Stimulated activated CD8-positive, alpha-beta memory T cell treated with anti-CD3 and anti-CD28 coated beads, Interleukin-12 subunit alpha, Interleukin-12 subunit beta, amount 100 ng/mL, for 1 hour (primary cell): ENCODE measurements around the gene RHOD.
A peak's percentile ranks its signal among the peaks of the same experiment; 100 is the strongest.

Experiments used
- DNase-seq: peaks from one replicate; pipeline ENCODE4 v3.0.0-alpha.2; 2020; ENCODE audit warnings: low read depth

RHOD gene, protein sequence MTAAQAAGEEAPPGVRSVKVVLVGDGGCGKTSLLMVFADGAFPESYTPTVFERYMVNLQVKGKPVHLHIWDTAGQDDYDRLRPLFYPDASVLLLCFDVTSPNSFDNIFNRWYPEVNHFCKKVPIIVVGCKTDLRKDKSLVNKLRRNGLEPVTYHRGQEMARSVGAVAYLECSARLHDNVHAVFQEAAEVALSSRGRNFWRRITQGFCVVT

DNA sequence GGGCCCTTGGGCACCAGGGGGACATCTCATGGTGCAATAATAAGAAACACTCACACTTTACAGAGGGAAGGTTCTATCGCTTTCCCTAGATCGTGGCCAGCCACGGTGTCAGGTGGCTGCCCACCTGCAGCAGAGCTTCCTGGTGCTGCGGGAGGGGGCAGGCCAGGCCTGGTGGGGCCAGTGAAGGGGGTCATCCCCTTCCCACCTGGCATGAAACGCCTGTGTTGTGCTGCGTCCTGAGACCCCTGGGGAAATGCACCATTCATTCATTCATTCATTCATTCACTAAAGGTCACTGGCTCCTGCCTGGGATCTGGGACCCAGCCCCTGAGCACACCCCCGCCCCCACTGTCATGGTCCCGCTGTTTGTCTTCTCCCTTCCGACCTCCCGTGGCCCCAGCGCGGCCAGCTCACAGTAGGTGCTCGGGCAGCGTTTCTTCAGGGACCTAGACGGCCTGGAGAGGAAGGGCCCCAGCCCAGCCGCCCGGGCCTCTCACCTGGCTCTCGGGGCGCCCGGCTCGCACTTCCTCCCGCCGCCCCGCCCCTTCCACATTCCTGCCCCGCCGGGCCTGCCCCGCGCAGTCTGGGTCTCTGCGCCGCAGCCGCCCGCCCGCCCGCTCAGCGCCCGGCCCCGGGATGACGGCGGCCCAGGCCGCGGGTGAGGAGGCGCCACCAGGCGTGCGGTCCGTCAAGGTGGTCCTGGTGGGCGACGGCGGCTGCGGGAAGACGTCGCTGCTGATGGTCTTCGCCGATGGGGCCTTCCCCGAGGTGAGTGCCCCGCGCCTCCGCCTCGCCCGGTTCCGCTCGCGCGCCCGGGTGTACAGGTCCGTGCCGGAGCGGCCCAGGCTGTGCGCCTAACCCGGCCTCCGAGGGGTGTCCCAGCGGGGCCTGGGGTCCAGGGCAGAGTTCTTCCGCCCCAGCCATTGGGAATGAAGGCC lies at the start of gene RHOD:
Gene RHOD, plus strand, starts transcription at position 581 of the 938 bp plus-strand sequence. Its CDS starts 56 bp downstream, at position 637.
- no peak for DNase-seq

DNA sequence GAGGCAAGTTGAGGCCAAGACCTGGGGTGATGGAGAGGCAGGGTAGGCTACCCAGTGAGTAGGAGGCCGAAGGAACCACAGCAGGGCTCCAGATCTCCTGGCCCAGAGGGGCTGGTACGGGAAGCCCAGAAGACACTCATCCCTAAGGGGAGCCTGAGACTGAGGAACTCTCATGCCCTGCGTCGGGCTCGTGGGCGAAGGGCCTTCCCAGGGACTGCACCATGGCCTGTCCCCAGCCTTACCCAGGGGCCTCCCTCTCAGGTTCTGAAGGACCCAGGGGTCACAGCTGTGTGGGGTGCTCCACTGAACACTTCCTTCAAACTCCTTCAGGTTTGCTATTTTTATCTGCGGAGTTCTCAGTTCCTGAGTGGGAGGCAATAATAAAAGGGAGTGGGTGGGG lies 49.5 kb upstream of the RHOD start:
- no peak for DNase-seq

- no peak for DNase-seq
Observed at GRCh38 chr11:67010296-67010905, 46.2 kb upstream of the RHOD start.

GRCh38 chr11:67013511-67014045 lies 43.1 kb upstream of the RHOD start:
- no peak for DNase-seq

DNA sequence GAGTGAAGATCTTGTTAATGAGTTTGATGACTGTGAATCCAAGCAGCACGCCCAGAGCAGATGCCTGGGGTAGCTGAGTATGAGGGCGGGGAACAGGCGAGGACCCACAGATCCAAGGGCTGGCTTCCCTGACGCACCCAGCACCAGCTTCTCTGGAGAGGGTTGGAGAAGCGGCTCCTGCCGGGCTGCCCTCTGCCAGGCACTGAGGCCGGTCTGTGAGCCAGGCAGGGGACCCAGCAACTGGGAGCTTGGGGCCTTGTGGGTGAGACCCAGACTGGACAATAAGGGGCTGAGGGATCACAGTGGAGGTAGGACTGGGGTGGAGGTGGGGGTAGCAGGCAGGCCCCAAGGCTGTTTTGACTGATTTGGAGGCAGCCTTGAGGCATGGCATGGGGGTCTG lies 42.3 kb upstream of the RHOD start:
- no peak for DNase-seq

DNA sequence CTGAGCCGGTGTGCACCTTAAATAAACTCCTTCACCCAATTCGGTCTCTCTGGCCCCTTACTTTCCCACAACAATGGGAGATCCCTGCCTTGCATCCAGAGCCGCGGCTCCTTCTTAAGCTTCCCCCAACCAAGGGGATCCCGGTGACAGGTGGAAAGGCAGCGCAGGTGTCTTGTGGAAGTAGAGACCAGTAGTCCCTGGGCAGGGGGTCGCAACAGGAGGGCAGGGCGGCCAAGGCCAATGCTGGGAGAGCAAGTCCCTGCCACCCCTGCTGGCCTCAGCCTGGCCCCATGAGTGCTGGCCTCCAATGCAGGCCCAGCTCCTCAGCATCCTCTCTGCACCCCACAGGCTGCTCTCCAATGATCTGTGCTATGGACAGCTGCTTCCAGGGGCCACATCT lies 41.6 kb upstream of the RHOD start:
- no peak for DNase-seq

- DNase-seq = no peak
Observed at GRCh38 chr11:67016550-67016949, 40.1 kb upstream of the RHOD start.

DNA sequence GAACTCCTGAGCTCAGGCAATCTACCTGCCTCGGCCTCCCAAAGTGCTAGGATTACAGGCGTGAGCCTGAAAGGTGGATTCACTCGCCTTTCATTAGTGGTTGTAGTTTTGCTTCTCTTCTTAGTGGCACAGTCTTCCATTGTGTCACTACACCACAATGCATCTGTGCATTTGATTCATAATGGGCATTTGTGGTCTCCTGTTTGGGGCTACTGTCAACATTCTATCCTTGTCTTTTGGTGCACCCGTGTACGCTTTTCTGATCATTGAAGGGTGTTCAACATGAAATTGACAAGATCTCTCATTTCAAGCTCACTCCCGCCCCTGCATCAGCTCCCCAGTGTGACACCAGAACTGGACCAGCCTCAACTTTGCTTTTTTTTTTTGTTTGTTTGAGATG lies 35.7 kb upstream of the RHOD start:
- DNase-seq = no peak

DNA sequence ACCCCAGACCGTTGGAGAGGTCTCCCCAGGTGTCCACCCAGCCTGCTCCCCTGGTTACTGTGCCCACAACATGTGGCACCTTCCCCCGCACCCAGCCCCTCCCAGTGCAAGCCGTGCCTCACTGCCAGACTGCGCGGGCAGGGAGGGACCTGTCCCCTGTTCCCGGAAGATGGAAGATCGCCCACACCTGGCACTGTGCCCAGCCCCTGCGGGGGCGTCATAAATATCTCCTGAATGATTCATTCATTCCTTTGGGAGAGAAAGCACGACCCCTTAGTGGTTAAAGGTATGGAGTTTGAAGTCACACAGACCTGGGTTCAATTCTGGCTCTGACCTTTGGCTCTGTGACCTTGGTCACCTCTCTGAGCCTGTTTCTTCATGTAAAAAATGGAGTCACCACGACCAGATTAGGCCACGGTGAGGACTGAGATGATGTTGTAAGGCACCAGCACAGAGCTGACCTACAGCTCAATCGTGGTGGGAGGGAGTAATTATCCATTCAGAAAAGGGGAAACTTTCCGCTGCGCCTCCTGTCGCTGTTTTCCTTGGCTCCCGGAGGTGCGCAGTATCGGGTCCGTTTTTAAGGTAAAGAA lies 34.2 kb upstream of the RHOD start:
- no peak for DNase-seq

GRCh38 chr11:67022961-67023956 lies 33.4 kb upstream of the RHOD start, which contains the start of gene SYT12:
TSS of gene SYT12 (plus strand) at chr11:67023134. CDS start at chr11:67030145, 7,011 bp downstream.
- no peak for DNase-seq

DNA sequence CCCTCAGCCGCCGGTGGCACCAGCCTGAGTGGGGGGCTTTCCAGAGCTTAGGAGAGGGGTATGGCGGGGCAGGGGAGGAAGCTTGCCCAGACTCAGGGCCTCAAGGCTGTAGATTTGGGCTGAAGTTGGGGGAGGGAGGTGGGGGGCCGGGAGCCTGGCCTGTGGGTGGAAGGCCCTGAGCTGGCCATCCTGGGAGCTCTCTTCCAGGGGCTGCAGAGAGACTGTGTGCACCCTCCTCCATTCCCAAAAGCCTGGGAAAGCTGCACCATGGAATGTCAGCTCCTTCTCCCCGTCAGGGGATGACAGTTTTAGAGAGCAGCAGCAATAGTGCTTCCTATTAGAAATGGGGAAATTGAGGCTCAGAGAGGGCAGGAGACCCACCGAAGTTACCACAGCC lies 32.7 kb upstream of the RHOD start:
- DNase-seq = no peak

- DNase-seq = peak; percentile 27
Observed at GRCh38 chr11:67024410-67024809, 32.2 kb upstream of the RHOD start.

- DNase-seq = no peak
Observed at GRCh38 chr11:67024966-67025365, 31.7 kb upstream of the RHOD start.

DNA sequence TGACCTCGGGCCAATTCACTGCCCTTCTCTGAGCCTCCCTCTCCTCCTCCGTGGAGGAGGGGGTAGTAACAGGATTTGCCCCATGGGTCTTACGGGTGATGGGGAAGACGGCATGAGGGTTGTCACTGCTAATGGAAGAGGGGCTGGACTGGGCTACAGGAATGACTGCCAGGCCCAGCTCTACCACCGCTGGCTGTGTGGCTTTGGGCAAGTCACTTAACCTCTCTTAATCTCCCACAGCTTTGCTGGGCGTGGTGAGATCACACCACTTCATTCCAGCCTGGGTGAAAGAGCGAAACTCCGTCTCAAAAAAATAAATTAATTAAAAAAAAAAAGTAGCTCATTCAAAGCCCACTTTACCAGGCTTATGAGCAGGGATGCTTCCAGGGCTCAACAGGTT lies 30.9 kb upstream of the RHOD start:
- no peak for DNase-seq

DNA sequence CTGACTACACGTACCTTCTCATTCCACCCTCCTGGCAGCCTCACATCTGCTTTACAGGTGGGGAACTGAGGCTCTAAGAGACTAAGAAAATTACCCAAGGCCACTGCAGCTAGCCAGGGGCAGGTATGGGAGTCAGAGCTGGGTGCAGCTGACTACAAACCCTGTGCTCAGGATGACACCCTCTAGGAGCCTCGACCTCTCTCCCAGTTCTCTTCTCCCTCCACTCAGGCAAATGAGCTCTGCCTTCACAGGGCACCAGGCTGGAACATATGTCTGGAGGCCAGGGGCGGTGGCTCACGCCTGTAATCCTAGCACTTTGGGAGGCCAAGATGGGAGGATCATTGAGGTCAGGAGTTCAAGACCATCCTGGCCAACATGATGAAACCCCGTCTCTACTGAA lies 29.7 kb upstream of the RHOD start:
- DNase-seq = no peak

GRCh38 chr11:67027483-67027930 lies 29.1 kb upstream of the RHOD start:
- DNase-seq = no peak

GRCh38 chr11:67027943-67028542 lies 28.6 kb upstream of the RHOD start:
- no peak for DNase-seq

DNA sequence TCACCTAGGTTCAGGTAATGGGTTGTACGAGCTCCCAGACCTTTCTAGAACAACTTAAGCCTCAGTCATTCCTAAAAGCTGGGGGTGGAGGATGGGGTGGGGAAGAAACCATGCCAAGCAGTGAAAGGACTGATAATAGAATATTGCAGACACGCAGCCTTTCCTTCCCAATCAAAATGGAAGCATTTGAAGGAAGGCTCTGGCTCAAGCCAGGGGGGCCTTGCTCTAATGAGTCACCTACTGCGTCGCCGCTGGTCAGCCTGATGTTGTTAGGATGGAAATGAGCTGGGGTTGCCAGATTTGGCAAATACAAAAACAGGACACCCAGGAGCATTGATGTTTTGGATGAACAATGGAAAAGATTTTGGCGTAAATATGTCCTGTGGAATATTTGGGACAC lies 27.5 kb upstream of the RHOD start:
- DNase-seq = no peak

DNA sequence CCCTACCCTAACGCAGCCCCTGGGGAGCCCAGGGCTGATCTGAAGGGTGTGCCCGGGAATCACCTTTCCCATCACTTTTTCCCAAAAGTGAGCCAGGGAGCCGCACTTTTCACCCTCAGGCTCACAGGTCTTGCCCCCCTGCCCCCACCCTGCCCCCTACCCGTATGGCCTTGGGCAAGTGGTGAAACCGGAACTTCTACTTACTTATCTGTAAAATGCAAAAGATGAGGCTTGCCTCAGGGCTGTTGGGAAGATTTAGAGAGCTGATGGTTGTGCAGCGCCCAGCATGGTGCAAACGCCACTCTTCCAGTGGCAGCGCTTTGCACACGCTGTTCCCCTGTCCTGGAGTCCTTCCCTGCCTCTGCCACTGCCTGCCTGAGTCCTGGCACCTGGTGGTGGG lies 25.7 kb upstream of the RHOD start:
- no peak for DNase-seq

DNA sequence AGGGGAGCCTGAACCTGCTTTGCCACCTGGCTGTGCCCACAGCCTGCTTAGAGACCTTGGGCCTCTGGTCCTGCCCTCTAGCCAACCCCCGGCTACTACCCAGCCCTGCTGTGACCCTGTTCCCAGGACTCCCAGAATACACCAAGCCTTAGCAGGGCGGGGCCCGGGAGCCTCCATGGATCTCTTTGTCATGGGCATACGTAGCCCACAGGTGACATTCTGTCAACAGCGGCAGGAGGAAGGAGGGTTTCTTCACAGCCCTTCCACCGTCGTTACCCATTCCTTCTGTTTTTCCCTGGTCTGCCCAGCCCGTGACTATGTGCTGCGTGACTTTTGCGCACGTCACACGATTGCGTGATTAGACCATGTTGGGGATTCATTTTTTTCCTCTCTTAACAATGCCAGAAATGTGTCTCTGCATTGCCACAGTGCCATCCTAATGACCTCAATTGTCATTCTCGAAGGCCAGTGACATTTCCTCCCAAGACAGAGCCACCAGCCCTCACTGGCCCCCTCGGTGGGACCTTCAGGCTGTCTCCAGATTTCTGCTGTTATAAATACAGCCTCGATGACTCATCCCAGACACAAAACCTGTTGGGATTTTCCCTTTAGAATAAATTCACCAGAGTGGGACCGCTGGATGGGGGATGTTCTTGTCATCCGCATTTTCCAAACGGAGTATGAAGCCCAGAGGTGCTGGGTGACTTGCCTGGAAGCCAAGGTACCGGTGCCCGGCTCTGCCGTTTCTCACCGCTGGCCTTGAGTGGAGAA lies 24.7 kb upstream of the RHOD start:
- DNase-seq = no peak
